22Rv1 (cell line): ENCODE data around the gene SPACDR.
A peak's percentile ranks its signal among the peaks of the same experiment; 100 is the strongest.

Experiments
- H3K27ac ChIP-seq: fragments of 450-650 bp; 2 replicates; pipeline ENCODE4 v1.5.1; 2017
- ZFX ChIP-seq: fragments of 450-650 bp; IDR thresholded peaks from 2 replicates; pipeline ENCODE4 v1.6.1; 2017; ENCODE audit warnings: antibody characterized with exemption, borderline replicate concordance
- TF ChIP-seq, protein P1 (sequence below): fragments of 450-650 bp; IDR thresholded peaks from 2 replicates; pipeline ENCODE4 v1.5.1; 2017; ENCODE audit warnings: mild to moderate bottlenecking

Gene SPACDR

DNA sequence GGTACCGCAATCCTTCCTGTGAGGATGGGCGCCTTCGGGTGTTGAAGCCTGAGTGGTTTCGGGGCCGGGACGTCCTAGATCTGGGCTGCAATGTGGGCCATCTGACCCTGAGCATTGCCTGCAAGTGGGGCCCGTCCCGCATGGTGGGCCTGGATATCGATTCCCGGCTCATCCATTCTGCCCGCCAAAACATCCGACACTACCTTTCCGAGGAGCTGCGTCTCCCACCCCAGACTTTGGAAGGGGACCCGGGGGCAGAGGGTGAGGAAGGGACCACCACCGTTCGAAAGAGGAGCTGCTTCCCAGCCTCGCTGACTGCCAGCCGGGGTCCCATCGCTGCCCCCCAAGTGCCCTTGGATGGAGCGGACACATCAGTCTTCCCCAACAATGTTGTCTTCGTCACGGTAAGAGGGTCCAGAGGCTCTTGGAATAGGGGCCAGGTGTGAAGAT, 32.7 kb downstream of the SPACDR start:
- no peak for TF ChIP-seq ZFX
- TF ChIP-seq, protein P1, sequence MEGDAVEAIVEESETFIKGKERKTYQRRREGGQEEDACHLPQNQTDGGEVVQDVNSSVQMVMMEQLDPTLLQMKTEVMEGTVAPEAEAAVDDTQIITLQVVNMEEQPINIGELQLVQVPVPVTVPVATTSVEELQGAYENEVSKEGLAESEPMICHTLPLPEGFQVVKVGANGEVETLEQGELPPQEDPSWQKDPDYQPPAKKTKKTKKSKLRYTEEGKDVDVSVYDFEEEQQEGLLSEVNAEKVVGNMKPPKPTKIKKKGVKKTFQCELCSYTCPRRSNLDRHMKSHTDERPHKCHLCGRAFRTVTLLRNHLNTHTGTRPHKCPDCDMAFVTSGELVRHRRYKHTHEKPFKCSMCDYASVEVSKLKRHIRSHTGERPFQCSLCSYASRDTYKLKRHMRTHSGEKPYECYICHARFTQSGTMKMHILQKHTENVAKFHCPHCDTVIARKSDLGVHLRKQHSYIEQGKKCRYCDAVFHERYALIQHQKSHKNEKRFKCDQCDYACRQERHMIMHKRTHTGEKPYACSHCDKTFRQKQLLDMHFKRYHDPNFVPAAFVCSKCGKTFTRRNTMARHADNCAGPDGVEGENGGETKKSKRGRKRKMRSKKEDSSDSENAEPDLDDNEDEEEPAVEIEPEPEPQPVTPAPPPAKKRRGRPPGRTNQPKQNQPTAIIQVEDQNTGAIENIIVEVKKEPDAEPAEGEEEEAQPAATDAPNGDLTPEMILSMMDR = no peak
- peak overlapping the region; percentile 100 for H3K27ac ChIP-seq

DNA sequence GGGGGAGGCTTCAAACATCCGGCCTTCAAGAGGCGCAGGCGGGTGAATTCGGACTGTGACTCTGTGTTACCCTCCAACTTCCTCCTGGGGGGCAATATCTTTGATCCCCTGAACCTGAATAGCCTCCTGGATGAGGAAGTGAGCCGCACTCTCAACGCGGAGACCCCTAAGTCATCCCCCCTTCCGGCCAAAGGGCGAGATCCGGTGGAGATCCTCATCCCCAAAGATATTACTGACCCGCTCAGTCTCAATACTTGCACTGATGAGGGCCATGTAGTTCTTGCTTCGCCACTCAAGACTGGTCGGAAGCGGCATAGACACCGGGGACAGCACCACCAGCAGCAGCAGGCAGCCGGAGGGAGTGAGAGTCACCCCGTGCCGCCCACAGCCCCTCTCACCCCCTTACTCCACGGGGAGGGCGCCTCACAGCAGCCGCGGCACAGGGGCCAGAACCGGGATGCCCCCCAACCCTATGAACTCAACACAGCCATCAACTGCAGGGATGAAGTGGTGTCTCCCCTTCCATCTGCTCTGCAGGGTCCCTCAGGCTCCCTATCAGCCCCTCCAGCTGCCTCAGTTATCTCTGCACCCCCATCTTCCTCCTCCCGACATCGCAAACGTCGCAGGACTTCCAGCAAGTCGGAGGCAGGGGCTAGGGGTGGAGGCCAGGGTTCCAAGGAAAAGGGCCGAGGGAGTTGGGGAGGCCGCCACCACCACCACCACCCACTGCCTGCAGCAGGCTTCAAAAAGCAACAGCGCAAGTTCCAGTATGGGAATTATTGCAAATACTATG, 33.4 kb downstream of the SPACDR start:
- H3K27ac ChIP-seq = peak overlapping the region; percentile 100
- TF ChIP-seq, protein P1 = no peak
- no peak for TF ChIP-seq ZFX

DNA sequence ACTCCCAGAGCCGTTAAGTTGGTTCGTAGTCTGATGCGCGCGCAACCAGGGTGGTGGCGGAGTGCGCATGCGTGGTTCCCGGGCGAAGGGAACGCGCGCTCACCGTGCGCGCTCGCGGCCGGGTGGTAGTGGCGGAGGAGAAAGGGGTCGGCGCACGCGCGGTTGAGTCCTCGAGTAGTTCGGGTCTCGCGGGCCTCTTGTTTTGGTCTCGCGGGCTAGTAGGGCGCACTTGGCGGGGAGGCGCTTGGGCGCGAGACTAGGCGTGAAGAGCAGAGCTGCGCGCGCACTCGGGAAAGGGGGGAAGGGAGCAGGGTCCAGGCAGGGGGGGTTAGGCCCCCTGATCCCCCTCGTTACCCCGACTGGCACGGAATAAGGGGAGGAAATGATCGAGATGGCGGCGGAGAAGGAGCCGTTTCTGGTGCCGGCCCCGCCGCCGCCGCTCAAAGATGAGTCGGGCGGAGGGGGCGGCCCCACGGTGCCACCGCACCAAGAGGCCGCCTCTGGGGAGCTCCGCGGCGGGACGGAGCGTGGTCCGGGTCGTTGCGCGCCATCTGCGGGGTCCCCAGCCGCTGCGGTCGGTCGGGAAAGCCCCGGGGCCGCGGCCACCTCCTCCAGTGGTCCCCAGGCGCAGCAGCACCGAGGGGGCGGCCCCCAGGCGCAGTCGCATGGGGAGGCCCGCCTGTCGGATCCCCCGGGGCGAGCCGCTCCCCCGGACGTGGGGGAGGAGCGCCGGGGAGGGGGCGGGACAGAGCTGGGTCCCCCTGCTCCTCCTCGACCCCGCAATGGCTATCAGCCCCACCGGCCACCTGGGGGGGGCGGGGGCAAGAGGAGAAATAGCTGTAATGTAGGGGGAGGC, 34.2 kb downstream of the SPACDR start, which contains the start of gene MEPCE:
Gene MEPCE, plus strand, starts transcription at position 195 of the 856 bp plus-strand sequence. Its CDS starts 188 bp downstream, at position 383.
- peak within 1 kb of the TSS; percentile 100 for H3K27ac ChIP-seq
- TF ChIP-seq, protein P1 = no peak
- TF ChIP-seq ZFX = no peak

DNA sequence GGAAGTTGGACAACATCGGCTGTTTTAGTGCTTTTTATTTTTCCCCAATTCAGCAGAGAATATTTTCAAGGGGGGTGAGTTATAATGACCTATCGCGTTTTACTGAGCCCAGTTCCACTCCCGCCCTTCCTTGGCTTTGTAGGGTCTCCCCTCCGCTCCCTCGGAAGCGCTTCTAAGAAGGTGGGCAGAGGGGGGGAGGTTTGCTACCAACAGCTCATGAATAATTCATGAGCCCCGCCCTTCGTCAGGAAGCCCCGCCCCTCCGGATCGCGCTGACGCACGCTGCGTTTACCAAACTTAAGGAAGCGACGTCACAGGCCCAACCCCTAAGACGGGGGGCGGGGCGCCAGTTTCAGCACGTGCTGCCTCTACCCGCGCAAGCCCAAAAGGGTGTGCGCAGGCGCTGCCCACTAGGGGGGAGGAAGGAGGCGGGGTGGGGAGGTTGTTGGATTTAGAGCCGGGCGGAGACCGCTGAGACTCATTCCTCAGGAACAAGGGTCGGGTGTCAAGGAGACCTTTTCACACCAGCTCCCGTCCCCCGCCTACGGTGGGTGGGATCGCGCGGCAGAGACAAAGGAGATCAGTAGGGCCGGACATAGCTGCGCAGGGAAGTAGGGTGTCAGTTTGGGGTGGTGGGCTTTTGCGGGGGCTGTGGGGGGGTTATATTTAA, 35.0 kb downstream of the SPACDR start:
- peak overlapping the region; percentile 100 for H3K27ac ChIP-seq
- no peak for TF ChIP-seq ZFX
- TF ChIP-seq, protein P1 = no peak

DNA sequence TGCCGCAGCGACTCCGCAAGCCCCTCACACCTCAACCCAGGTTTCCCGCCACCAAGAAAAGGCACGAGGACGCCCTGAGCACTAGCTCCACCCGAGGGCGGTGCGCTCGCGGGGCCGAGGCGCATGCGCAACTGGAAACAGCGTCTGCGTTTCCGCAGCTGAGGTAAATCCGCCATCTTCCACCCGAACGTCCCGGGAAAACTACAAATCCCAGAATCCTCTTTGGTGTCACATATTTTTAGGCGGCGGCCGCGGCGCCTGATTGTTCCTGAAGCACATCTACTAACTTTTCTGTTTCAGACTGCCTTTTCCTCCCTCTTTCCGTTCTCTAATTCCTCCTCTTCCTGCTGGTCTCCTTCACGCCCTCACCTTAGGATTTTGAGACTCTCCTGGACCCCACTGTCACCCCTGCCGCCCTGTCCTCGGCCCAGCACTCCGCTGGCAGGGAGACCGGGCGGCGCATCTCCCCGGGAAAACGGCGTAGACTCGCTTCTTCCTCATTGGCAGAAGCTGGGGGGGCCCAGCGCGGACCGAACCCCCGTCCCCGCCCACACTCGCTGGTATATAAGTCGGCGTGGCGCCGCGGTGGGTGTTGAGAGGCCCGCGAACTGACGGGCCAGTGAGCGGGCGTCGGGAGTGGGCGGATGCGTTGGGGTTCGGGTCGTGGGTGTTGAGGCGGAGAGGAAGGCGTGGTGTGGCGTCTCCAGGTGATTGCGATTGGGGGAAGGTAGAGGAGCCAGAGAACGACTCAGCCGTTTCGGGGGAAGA, 35.7 kb downstream of the SPACDR start, which contains the start of gene ZCWPW1:
Gene ZCWPW1, minus strand, starts transcription at position 505 of the 768 bp plus-strand sequence. CDS start 8,054 bp downstream, outside the sequence.
- no peak for TF ChIP-seq ZFX
- TF ChIP-seq, protein P1 = no peak
- peak within 1 kb of the TSS; percentile 100 for H3K27ac ChIP-seq

DNA sequence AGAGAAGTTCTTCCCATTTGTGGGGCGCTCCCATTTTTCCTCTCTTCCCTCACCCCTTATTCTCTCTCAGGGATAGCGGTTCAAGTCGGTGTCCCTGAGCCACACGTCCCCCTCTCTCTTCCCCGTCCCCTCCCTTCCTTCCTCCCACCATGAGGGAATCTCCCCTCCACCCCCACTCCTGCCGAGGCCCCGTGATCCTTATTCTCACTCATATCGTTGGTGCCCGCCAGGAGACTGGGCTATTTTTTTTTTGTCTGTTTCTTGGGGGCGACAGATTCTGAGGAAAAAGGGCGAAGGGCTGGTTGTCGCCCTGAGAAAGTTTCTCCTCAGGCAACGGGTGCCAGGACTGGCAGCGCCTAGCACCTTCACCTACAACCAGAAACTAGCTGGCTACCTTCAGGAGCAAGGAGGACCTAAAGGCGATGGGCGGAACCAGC, 36.3 kb downstream of the SPACDR start:
- TF ChIP-seq, protein P1 = no peak
- TF ChIP-seq ZFX = no peak
- H3K27ac ChIP-seq = peak overlapping the region; percentile 100
